ENCODE measurements around the gene CARD8.
A peak's percentile ranks its signal among the peaks of the same experiment; 100 is the strongest.

The CARD8 gene

GRCh38 chr19:48210005-48210404 is 45.7 kb downstream of the CARD8 start:
- DNase-seq (ENCODE audit: low read depth in 3 of 3): no peak

GRCh38 chr19:48206397-48207093 is 49.2 kb downstream of the CARD8 start:
- DNase-seq (ENCODE audit: low read depth in 3 of 3): no peak

- peak; percentile 71 to 82 (median 81) for DNase-seq (ENCODE audit: low read depth in 3 of 3)
These were observed 51.7 kb downstream of the CARD8 start for GRCh38 chr19:48203794-48204628.

GRCh38 chr19:48203222-48203793 is 52.4 kb downstream of the CARD8 start:
- no peak for DNase-seq (ENCODE audit: low read depth in 3 of 3)

GRCh38 chr19:48196933-48197665 is 58.6 kb downstream of the CARD8 start:
- DNase-seq (ENCODE audit: low read depth in 3 of 3): no peak

- DNase-seq (ENCODE audit: low read depth in 3 of 3): no peak
These were observed 59.4 kb downstream of the CARD8 start for GRCh38 chr19:48196321-48196763.

GRCh38 chr19:48194844-48195830 is 60.6 kb downstream of the CARD8 start:
- no peak for DNase-seq (ENCODE audit: low read depth in 3 of 3)

GRCh38 chr19:48194041-48194843 is 61.5 kb downstream of the CARD8 start:
- no peak for DNase-seq (ENCODE audit: low read depth in 3 of 3)

GRCh38 chr19:48192750-48193149 is 63.0 kb downstream of the CARD8 start:
- DNase-seq (ENCODE audit: low read depth in 3 of 3): no peak

GRCh38 chr19:48190885-48191284 is 64.8 kb downstream of the CARD8 start:
- DNase-seq (ENCODE audit: low read depth in 3 of 3): no peak

GRCh38 chr19:48190288-48190884 is 65.3 kb downstream of the CARD8 start:
- peak in 2 of 3 experiments; percentile 15 to 44 for DNase-seq (ENCODE audit: low read depth in 3 of 3)

- no peak for DNase-seq (ENCODE audit: low read depth in 3 of 3)
These were observed 69.1 kb downstream of the CARD8 start for GRCh38 chr19:48186541-48186991.

- DNase-seq (ENCODE audit: low read depth in 3 of 3): no peak
These were observed 69.7 kb downstream of the CARD8 start for GRCh38 chr19:48186015-48186414.

GRCh38 chr19:48183356-48183755 is 72.4 kb downstream of the CARD8 start:
- no peak for DNase-seq (ENCODE audit: low read depth in 3 of 3)

- no peak for DNase-seq (ENCODE audit: low read depth in 3 of 3)
These were observed 73.3 kb downstream of the CARD8 start for GRCh38 chr19:48182434-48182833.

- DNase-seq (ENCODE audit: low read depth in 3 of 3): no peak
These were observed 74.2 kb downstream of the CARD8 start for GRCh38 chr19:48181505-48181904.

- no peak for DNase-seq (ENCODE audit: low read depth in 3 of 3)
These were observed 79.5 kb downstream of the CARD8 start for GRCh38 chr19:48176226-48176625.

- DNase-seq (ENCODE audit: low read depth in 3 of 3): no peak
These were observed 80.1 kb downstream of the CARD8 start for GRCh38 chr19:48175578-48175977.

GRCh38 chr19:48174445-48175030 is 81.2 kb downstream of the CARD8 start:
- DNase-seq (ENCODE audit: low read depth in 3 of 3): no peak
